Suppressor macrophage treated with lipopolysaccharide for 1 hour (primary cell): ENCODE measurements around the gene BCL11B.

ENCODE experiments used
- DNase-seq, 3 donors: peaks; one replicate each; pipeline ENCODE4 v3.0.0-alpha.2; 2020 to 2022

Gene BCL11B

GRCh38 chr14:99216191-99216590, 55.8 kb downstream of the BCL11B start:
- DNase-seq = no peak

- DNase-seq = no peak
Measured at GRCh38 chr14:99215277-99215676, 56.7 kb downstream of the BCL11B start.

- DNase-seq = no peak
Measured at GRCh38 chr14:99214701-99215100, 57.3 kb downstream of the BCL11B start.

- DNase-seq = no peak
Measured at GRCh38 chr14:99213527-99213971, 58.4 kb downstream of the BCL11B start.

- no peak for DNase-seq
Measured at GRCh38 chr14:99213101-99213500, 58.9 kb downstream of the BCL11B start.

- no peak for DNase-seq
Measured at GRCh38 chr14:99212646-99213045, 59.4 kb downstream of the BCL11B start.

- DNase-seq = no peak
Measured at GRCh38 chr14:99212199-99212598, 59.8 kb downstream of the BCL11B start.

- DNase-seq = no peak
Measured at GRCh38 chr14:99211410-99211809, 60.6 kb downstream of the BCL11B start.

- DNase-seq = no peak
Measured at GRCh38 chr14:99210333-99210732, 61.7 kb downstream of the BCL11B start.

GRCh38 chr14:99209409-99209808, 62.6 kb downstream of the BCL11B start:
- DNase-seq = no peak

- DNase-seq = no peak
Measured at GRCh38 chr14:99208318-99208717, 63.7 kb downstream of the BCL11B start.

GRCh38 chr14:99207456-99207855, 64.5 kb downstream of the BCL11B start:
- DNase-seq = no peak

- DNase-seq = no peak
Measured at GRCh38 chr14:99206090-99206489, 65.9 kb downstream of the BCL11B start.

- no peak for DNase-seq
Measured at GRCh38 chr14:99205086-99205688, 66.8 kb downstream of the BCL11B start.

- no peak for DNase-seq
Measured at GRCh38 chr14:99203801-99204200, 68.2 kb downstream of the BCL11B start.

- no peak for DNase-seq
Measured at GRCh38 chr14:99203080-99203479, 68.9 kb downstream of the BCL11B start.

- DNase-seq = no peak
Measured at GRCh38 chr14:99202516-99202915, 69.5 kb downstream of the BCL11B start.

GRCh38 chr14:99201351-99202073, 70.5 kb downstream of the BCL11B start:
- DNase-seq = no peak

GRCh38 chr14:99200654-99201005, 71.4 kb downstream of the BCL11B start:
- DNase-seq = no peak

GRCh38 chr14:99199846-99200653, 71.9 kb downstream of the BCL11B start:
- DNase-seq = peak; percentile 8 to 20 (median 18)

- no peak for DNase-seq
Measured at GRCh38 chr14:99198746-99199502, 73.1 kb downstream of the BCL11B start.

GRCh38 chr14:99196310-99196650, 75.7 kb downstream of the BCL11B start:
- no peak for DNase-seq

- DNase-seq = no peak
Measured at GRCh38 chr14:99195602-99196309, 76.2 kb downstream of the BCL11B start.
